HG03565 (cell line): Measurements from ENCODE around the gene CYSRT1.

Source experiments
- ATAC-seq: cut with Tn5 transposase; IDR thresholded peaks from one replicate; pipeline ENCODE4 v1.9.1; 2021; ENCODE audit warnings: mild to moderate bottlenecking, moderate library complexity; ENCODE audit not compliant: unreplicated experiment

CYSRT1 gene

DNA sequence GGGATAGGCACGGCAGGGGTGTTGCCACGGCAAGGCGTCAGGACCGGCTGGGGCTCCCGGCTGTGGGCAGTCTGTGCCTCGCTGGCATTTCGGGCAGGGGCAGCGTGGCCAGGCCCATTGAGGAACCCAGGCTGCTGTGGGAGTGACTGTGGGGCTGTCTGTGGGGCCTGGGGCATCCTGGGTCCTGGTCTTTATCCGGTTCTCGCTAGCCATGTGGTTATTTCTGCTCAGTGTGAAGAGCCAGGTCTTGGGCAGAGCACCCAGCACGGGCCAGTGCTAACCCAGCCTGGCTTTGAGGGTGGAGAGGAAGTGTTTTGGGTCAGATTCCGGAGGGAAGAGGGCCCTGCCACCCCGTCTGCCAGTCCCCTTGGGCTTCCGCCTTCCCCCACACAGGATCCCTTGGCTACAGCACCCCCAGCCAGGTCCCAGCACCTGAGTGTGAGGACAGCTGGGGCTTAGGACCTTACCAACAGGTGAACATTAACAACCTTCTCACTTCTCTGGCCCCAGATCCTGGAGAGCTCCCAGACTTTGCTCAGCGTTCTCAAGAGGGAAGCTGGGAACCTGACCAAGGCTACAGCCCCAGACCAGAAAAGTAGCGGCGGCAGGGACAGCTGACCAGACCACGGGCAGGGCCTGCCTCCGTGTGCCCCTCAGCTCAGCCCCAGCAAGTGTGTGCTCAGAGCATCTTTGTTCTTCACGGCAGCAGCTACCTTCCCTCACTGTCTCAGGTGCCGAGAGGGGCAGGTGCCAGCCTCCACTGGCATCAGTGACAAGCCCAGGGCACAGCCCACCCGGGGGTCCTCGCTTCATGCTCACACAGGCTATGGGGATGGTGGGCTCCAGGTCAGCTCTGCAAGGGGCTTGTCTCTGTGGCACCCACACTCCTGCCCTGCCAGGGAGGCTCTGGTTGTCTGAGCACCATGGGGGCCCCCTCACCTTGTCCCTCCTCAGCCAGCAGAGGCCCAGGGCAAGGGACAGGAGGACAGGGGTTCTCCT lies 35.4 kb upstream of the CYSRT1 start:
- no peak for ATAC-seq

GRCh38 chr9:137190315-137190856 lies 34.6 kb upstream of the CYSRT1 start:
- no peak for ATAC-seq

DNA sequence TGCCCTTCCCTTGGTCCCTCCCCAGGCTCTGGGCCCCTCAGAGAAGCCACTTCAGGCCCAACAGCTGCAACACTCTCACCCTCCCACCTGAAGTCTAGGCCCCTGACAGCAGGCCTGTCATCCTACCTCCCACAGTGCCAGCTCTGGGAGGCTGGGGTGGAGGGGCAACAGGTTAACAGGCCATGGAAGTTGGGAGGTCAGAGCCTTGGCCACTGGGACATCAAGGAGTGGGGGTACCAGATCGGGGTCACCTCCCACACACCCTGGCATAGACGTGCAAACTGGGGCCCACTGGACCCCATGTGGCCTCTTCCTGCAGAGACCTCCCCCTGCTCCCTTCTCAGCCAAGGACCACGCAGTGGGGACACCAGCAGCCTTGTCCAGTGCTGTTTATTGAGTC lies 33.7 kb upstream of the CYSRT1 start:
- ATAC-seq, result no peak

- ATAC-seq, result no peak
These were observed 33.1 kb upstream of the CYSRT1 start for GRCh38 chr9:137191691-137192447.

DNA sequence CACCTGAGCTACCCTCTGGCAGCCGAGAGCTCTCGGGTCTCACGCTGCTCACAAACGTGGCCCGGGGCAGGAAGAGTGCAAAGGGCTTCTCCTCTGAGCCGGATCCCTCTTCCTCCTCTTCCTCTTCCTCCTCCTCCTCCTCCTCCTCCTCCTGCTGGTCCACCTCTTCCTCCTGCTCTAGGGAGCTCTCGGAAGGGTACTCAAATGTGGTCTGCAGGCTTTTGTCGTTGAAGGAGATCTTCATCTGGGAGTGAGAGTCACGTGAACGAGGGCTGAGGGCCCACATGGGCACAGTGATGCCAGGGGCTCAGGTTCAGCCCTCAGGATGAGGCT lies 32.6 kb upstream of the CYSRT1 start:
- ATAC-seq, result no peak

- no peak for ATAC-seq
These were observed 32.1 kb upstream of the CYSRT1 start for GRCh38 chr9:137192859-137193258.

DNA sequence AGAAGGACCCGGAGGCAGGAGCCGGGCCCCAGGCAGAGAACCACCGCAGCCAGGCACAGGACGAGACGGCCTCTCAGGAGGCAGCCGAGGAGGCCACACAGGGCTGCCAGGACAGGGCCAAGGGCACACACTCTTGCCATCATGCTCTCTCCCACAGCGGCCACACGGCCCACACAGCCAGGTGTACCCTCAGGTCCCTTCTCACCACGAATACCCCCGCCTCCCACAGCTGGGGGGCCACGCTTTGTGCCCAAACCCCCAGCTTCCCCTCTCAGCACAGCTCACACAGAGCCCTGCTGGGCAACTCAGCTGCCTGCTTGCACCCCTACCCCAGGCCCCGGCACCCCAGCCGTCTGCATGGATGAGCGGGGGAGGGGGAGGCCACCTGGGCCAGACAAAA lies 31.2 kb upstream of the CYSRT1 start:
- no peak for ATAC-seq

DNA sequence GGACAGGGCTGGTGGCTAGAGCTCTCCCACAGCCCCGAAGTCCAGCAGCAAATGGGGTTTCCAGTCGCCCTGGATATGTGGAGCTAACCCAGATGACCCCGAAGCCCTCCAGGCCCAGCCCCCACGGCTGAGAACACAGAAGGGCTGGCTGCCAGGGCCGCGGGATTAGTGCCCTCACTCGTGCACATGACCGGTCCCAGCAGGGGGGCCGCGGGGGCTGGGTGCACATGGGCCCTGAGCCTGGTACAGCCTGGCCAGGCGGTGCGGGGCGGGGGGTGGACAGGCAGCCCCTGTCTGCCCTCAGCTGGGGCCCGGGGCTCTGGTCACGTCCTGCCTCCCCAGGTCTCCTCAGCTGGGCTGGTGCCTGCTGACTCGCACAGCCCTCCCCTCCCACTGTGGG lies 30.6 kb upstream of the CYSRT1 start:
- no peak for ATAC-seq

DNA sequence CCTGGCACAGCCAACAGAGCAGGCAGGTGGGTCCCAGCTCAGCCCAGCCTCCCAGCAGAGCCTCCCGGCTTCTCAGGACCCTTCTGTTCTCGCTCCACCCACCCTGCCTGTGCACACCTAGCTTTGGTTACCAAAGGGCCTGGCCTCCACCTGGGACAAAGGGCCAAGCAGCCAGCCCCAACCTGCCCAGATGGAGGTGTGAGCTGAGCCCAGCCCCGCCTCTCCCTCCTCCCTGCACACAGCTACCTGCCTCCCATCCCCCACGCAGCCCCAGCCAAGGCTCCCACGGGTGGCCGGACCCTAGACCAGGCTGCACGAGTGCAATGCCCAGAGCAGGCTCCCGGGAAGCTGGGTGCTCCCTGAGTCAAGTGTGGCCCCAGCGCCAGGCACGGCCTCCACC lies 30.1 kb upstream of the CYSRT1 start:
- no peak for ATAC-seq

GRCh38 chr9:137195525-137196220 lies 29.3 kb upstream of the CYSRT1 start:
- ATAC-seq, result no peak

DNA sequence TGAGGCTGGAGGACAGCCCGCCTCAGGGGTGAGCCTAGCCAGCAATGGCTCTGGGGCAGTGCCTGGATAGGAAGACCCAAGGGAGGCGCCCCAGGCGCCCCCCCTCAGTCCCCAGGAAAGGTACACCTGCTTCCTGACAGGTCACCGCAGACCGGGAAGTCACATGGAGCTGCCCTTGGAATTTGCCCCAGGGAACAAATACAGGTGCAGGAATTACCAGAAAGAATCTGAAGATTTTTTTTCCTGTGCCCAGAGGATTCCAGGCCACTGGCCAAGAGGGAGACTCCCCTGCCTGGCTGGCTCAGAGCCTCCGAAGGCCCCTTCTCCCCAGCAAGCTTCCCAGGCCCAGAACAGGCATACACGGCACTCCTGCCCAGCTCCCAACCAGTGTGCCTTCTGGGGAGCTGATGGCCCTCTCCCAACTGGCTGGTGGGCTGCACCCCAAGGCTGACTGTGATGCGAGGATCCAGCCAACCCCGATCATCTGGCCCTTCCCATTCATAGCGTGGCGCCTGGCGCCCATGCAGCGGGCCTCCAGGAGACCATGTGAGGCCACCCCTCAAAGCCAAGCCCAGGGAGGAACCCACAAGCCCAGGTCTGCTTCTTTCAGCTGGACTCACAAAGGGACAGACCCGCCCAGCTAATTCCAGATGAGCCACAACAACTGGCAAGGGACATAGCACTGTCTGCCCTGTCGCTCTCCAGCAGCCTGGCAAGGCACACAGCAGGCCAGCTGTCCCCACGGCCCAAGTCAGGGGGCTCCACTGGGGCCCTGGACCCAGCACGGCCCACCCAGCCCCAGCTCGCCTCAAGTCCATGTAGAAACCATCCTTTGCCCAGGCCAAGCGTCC lies 26.7 kb upstream of the CYSRT1 start:
- no peak for ATAC-seq

DNA sequence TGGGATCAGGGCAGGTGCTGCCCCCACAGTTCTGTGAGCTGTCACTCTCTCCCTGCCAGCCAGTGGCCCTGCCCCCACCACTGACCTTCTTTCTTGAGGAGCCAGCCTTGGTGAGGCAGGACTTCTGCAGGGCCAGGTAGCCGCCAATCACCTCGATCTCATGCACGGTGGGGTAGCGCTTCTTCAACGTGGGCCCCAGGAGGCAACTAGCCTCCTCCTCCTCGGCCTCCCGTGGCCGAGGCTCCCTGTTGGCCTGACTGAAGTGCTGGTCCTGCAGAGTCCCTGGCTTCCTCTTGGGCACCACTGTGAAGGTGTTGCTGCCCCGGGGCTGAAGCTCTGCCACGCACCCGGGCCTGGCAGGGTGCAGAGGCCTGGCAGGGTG lies 26.1 kb upstream of the CYSRT1 start:
- ATAC-seq, result no peak

GRCh38 chr9:137199411-137200121 lies 25.4 kb upstream of the CYSRT1 start:
- no peak for ATAC-seq

GRCh38 chr9:137200311-137201204 lies 24.4 kb upstream of the CYSRT1 start, which contains the start of gene TPRN:
Gene TPRN, minus strand, starts transcription at chr9:137200741. Its CDS starts 30 bp downstream, at chr9:137200711.
- ATAC-seq, result peak; percentile 81

GRCh38 chr9:137201205-137201868 lies 23.6 kb upstream of the CYSRT1 start:
- no peak for ATAC-seq

DNA sequence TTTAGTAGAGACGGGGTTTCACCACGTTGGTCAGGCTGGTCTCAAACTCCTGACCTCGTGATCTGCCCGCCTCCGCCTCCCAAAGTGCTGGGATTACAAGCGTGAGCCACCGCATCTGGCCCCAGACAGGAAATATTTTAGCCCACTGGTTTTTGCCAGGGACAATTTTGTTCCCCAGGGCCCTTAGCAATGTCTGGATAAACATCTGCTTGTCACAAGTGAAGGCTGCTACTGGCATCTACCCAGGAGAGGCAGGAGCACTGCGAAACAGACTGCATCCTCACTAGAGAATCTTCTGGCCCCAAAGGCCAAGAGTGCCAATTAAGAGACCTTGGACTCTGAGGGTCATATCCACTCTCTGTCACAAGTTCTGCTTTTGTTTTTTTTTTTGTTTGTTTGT lies 22.0 kb upstream of the CYSRT1 start:
- no peak for ATAC-seq

DNA sequence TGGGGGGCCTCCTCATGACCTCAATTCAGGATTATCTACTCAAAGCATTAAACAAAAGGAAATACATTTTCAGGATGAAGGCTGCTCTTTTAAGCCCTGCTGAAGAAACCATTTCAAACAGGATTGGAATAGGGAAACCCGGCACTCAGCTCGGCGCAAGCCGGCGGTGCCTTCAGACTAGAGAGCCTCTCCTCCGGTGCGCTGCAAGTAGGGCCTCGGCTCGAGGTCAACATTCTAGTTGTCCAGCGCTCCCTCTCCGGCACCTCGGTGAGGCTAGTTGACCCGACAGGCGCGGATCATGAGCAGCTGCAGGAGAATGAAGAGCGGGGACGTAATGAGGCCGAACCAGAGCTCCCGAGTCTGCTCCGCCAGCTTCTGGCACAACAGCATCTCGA lies 20.2 kb upstream of the CYSRT1 start:
- no peak for ATAC-seq
